ENCODE measurements around the gene POLR1A.

Gene POLR1A

DNA sequence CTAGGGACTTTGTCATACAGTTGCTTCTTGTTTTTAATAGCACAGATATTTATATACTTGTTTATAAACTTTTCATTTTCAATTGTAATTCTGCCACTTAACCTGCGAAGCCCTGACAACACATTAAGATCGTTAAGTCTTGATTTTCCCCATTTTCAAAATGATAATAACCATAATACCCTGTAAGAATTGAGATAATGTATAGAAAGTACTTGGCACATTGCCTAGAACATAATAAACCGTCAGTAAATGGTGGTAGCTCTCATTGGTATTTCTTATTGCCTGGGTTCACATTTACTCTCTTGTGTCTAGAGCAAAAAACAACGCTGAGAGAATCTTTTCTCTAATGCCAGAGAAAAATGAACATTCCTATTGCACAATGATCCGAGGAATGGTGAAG, 19.0 kb upstream of the POLR1A start:
- Histone ChIP-seq H3K27ac (no peak overlapping the region), H4K20me1 (ENCODE audit: insufficient read depth) (no peaks in the 10 kb centered on the region), H3K79me2 (ENCODE audit: insufficient read depth, low read depth) (no peaks in the 10 kb centered on the region), H3K4me1 (ENCODE audit: low read depth, poor library complexity, severe bottlenecking) (no peaks in the 10 kb centered on the region), H3K9ac (no peak overlapping the region), H2AFZ (ENCODE audit: low read depth) (no peak overlapping the region), H3K36me3 (ENCODE audit: insufficient read depth) (peaks cover 51% of the 10 kb centered on the region; the same call in 1 of the 2 replicates), H3K27me3 (ENCODE audit: insufficient read depth, low read depth) (no peaks in the 10 kb centered on the region), H3K4me3 (IDR thresholded peaks at IDR 0.05; ENCODE audit: insufficient read depth, low read depth, low read length) (no peak overlapping the region), H3K4me2 (no peak overlapping the region)
- TF ChIP-seq, protein P1, sequence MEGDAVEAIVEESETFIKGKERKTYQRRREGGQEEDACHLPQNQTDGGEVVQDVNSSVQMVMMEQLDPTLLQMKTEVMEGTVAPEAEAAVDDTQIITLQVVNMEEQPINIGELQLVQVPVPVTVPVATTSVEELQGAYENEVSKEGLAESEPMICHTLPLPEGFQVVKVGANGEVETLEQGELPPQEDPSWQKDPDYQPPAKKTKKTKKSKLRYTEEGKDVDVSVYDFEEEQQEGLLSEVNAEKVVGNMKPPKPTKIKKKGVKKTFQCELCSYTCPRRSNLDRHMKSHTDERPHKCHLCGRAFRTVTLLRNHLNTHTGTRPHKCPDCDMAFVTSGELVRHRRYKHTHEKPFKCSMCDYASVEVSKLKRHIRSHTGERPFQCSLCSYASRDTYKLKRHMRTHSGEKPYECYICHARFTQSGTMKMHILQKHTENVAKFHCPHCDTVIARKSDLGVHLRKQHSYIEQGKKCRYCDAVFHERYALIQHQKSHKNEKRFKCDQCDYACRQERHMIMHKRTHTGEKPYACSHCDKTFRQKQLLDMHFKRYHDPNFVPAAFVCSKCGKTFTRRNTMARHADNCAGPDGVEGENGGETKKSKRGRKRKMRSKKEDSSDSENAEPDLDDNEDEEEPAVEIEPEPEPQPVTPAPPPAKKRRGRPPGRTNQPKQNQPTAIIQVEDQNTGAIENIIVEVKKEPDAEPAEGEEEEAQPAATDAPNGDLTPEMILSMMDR (conservative IDR thresholded peaks at IDR 0.05; ENCODE audit: low read depth, low read length): no peak

DNA sequence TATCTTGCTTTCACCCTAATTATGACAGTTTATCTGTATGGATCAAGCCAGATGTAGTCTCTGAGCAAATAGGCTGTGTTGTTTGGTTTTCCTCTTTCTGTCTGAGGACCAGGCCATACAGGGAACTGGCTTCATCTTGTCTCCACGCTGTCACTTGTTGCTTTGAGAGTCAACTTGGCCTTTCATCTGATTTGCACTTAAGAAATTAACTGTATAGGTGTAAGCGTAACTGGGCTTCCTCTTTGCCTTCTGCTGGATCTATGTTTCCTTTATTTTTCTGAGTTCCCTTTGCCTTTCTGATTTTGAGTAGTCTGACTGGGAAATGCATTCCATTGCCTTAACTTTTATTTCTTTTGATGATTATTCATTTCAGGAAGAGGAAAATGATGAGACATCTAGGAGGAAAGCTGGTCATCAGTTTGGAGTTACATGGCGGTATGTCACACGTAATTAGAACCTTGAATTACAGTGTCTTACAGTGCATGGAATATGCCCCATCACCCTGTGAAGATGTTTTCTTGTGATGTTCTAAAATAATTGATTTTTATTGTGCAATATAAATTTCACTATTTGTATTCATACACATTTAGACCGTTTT, 17.7 kb upstream of the POLR1A start:
- Histone ChIP-seq H3K4me2 (no peak overlapping the region), H3K27me3 (ENCODE audit: insufficient read depth, low read depth) (no peaks in the 10 kb centered on the region), H3K4me1 (ENCODE audit: low read depth, poor library complexity, severe bottlenecking) (no peaks in the 10 kb centered on the region), H2AFZ (ENCODE audit: low read depth) (no peak overlapping the region), H3K27ac (no peak overlapping the region), H3K79me2 (ENCODE audit: insufficient read depth, low read depth) (no peaks in the 10 kb centered on the region; the same call in 1 of the 2 replicates), H3K9ac (no peak overlapping the region), H3K4me3 (IDR thresholded peaks at IDR 0.05; ENCODE audit: insufficient read depth, low read depth, low read length) (no peak overlapping the region), H4K20me1 (ENCODE audit: insufficient read depth) (no peaks in the 10 kb centered on the region), H3K36me3 (ENCODE audit: insufficient read depth) (peaks cover 53% of the 10 kb centered on the region; the same call in 1 of the 2 replicates)
- TF ChIP-seq, protein P1 (conservative IDR thresholded peaks at IDR 0.05; ENCODE audit: low read depth, low read length): no peak

DNA sequence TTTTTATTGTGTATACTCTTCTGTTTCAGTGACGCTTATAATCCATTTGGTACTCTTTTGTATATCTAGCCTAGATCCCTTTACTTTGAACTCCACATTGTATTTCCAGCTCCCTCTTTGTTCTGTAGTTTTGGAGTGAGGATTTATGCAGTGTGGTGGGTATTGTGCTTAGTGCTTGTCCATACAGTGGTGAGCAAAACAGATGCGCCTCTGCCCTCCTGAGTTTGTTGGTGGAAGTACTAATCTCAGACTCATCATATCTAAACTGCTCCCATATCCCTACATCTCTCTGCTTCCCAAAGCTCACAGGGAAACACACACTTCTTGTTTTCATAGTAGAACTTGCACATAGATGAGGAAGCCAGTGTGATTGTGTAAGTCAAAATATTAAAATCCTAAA, 12.4 kb upstream of the POLR1A start:
- peaks cover 20% of the 10 kb centered on the region; the same call in 1 of the 2 replicates for H3K79me2 ChIP-seq (ENCODE audit: insufficient read depth, low read depth)
- no peak overlapping the region for H3K27ac ChIP-seq
- H3K36me3 ChIP-seq (ENCODE audit: insufficient read depth): peaks cover 31% of the 10 kb centered on the region; the same call in 1 of the 2 replicates
- no peak overlapping the region for H3K4me2 ChIP-seq
- H3K9ac ChIP-seq: no peak overlapping the region
- H4K20me1 ChIP-seq (ENCODE audit: insufficient read depth): 0 out of 2 replicates have a peak, but pooled peaks cover 4% of the 10 kb centered on the region
- H2AFZ ChIP-seq (ENCODE audit: low read depth): no peak overlapping the region
- H3K4me3 ChIP-seq (IDR thresholded peaks at IDR 0.05; ENCODE audit: insufficient read depth, low read depth, low read length): no peak overlapping the region
- no peaks in the 10 kb centered on the region for H3K27me3 ChIP-seq (ENCODE audit: insufficient read depth, low read depth)
- TF ChIP-seq, protein P1 (conservative IDR thresholded peaks at IDR 0.05; ENCODE audit: low read depth, low read length): no peak
- no peaks in the 10 kb centered on the region for H3K4me1 ChIP-seq (ENCODE audit: low read depth, poor library complexity, severe bottlenecking)

DNA sequence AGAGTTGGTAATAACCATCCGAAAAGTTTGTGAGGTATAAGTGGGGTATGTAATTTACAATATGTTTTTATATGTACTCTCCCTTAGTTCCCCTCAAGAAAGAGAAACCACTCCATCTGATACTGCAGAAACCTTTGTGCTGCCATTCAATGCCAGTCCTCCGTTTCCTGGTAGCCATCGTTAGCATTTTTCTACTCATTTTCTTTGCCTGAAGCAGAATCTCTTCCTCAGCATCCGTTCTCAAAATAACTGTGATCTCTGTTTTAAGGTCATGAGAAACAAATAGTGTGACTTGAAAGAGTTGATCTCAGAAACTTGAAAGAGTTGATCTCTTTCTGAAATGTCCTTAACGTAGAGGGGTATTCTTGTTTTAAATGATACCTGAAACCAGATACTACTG, 1.3 kb upstream of the POLR1A start:
- Histone ChIP-seq H3K4me1 (ENCODE audit: low read depth, poor library complexity, severe bottlenecking) (peaks cover 34% of the 10 kb centered on the region), H3K27me3 (ENCODE audit: insufficient read depth, low read depth) (no peaks in the 10 kb centered on the region), H2AFZ (ENCODE audit: low read depth) (no peak overlapping the region), H3K36me3 (ENCODE audit: insufficient read depth) (peaks cover 23% of the 10 kb centered on the region; the same call in 1 of the 2 replicates), H3K27ac (no peak overlapping the region), H3K79me2 (ENCODE audit: insufficient read depth, low read depth) (peaks cover 80% of the 10 kb centered on the region), H3K9ac (peak overlapping the region; percentile 78; the same call in 1 of the 2 replicates), H4K20me1 (ENCODE audit: insufficient read depth) (no peaks in the 10 kb centered on the region), H3K4me2 (peak overlapping the region; percentile 67), H3K4me3 (IDR thresholded peaks at IDR 0.05; ENCODE audit: insufficient read depth, low read depth, low read length) (peak overlapping the region; percentile 80)
- TF ChIP-seq, protein P1 (conservative IDR thresholded peaks at IDR 0.05; ENCODE audit: low read depth, low read length): no peak
